Ishikawa (cell line): ENCODE measurements around the gene DGKG.
A peak's percentile ranks its signal among the peaks of the same experiment; 100 is the strongest.

ENCODE experiments used
- CEBPB ChIP-seq: IDR thresholded peaks from 2 replicates; pipeline ENCODE4 v1.6.1; 2012
- CREB1 ChIP-seq: IDR thresholded peaks from 2 replicates; pipeline ENCODE4 v1.6.1; 2012; ENCODE audit warnings: low read depth
- EGR1 ChIP-seq: IDR thresholded peaks from 2 replicates; pipeline ENCODE4 v1.6.1; 2012
- EP300 ChIP-seq: IDR thresholded peaks from 2 replicates; pipeline ENCODE4 v1.6.1; 2012; ENCODE audit warnings: borderline replicate concordance
- FOXM1 ChIP-seq: IDR thresholded peaks from 2 replicates; pipeline ENCODE4 v1.6.1; 2012; ENCODE audit warnings: low read depth, borderline replicate concordance
- NFIC ChIP-seq: IDR thresholded peaks from 2 replicates; pipeline ENCODE4 v1.6.1; 2012
- RAD21 ChIP-seq: IDR thresholded peaks from 2 replicates; pipeline ENCODE4 v1.6.1; 2012; ENCODE audit warnings: low read depth
- REST ChIP-seq: IDR thresholded peaks from 2 replicates; pipeline ENCODE4 v1.6.1; 2012; ENCODE audit warnings: low read depth, mild to moderate bottlenecking
- TAF1 ChIP-seq: IDR thresholded peaks from 2 replicates; pipeline ENCODE4 v1.6.1; 2012; ENCODE audit warnings: low read depth, mild to moderate bottlenecking
- TCF12 ChIP-seq: IDR thresholded peaks from 2 replicates; pipeline ENCODE4 v1.6.1; 2012; ENCODE audit warnings: low read depth
- TEAD4 ChIP-seq: IDR thresholded peaks from 2 replicates; pipeline ENCODE4 v1.6.1; 2012
- YY1 ChIP-seq: IDR thresholded peaks from 2 replicates; pipeline ENCODE4 v1.6.1; 2012; ENCODE audit warnings: low read depth
- ZBTB7A ChIP-seq: IDR thresholded peaks from 2 replicates; pipeline ENCODE4 v1.6.1; 2012; ENCODE audit warnings: low read depth
- TF ChIP-seq, protein P1 (sequence below): IDR thresholded peaks from 2 replicates; pipeline ENCODE4 v1.6.1; 2012
- TF ChIP-seq, protein P2 (sequence below): IDR thresholded peaks from 2 replicates; pipeline ENCODE4 v1.6.1; 2012

Gene DGKG

GRCh38 chr3:186303965-186304364 is 58.1 kb downstream of the DGKG start:
- TF ChIP-seq TAF1: no peak
- no peak for TF ChIP-seq EGR1
- no peak for TF ChIP-seq CEBPB
- TF ChIP-seq FOXM1: no peak
- TF ChIP-seq RAD21: no peak
- TF ChIP-seq, protein P1, sequence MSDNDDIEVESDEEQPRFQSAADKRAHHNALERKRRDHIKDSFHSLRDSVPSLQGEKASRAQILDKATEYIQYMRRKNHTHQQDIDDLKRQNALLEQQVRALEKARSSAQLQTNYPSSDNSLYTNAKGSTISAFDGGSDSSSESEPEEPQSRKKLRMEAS: no peak
- no peak for TF ChIP-seq CREB1
- TF ChIP-seq NFIC: no peak
- TF ChIP-seq ZBTB7A: no peak
- no peak for TF ChIP-seq REST
- TF ChIP-seq EP300: no peak
- TF ChIP-seq YY1: no peak
- no peak for TF ChIP-seq TCF12
- TF ChIP-seq TEAD4: no peak
- TF ChIP-seq, protein P2, sequence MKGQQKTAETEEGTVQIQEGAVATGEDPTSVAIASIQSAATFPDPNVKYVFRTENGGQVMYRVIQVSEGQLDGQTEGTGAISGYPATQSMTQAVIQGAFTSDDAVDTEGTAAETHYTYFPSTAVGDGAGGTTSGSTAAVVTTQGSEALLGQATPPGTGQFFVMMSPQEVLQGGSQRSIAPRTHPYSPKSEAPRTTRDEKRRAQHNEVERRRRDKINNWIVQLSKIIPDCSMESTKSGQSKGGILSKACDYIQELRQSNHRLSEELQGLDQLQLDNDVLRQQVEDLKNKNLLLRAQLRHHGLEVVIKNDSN: no peak

GRCh38 chr3:186299327-186299726 is 62.7 kb downstream of the DGKG start:
- TF ChIP-seq REST (peak; percentile 36; the same call in 1 of the 2 replicates), EGR1 (no peak), FOXM1 (no peak), TCF12 (no peak), TEAD4 (no peak)

- TF ChIP-seq, protein P2: no peak
- no peak for TF ChIP-seq TCF12
- TF ChIP-seq TAF1: no peak
- no peak for TF ChIP-seq CREB1
- TF ChIP-seq YY1: no peak
- no peak for TF ChIP-seq RAD21
- no peak for TF ChIP-seq REST
- no peak for TF ChIP-seq EP300
- no peak for TF ChIP-seq FOXM1
- TF ChIP-seq NFIC: no peak
- no peak for TF ChIP-seq ZBTB7A
- no peak for TF ChIP-seq TEAD4
These were observed 63.2 kb downstream of the DGKG start for GRCh38 chr3:186298876-186299275.

GRCh38 chr3:186290796-186291195 is 71.2 kb downstream of the DGKG start:
- TF ChIP-seq EGR1: no peak
- TF ChIP-seq NFIC: no peak
- TF ChIP-seq, protein P2: no peak
- TF ChIP-seq, protein P1: no peak
- no peak for TF ChIP-seq TAF1
- no peak for TF ChIP-seq REST
- TF ChIP-seq TCF12: no peak
- no peak for TF ChIP-seq TEAD4
- no peak for TF ChIP-seq ZBTB7A
- TF ChIP-seq EP300: no peak
- no peak for TF ChIP-seq CEBPB
- no peak for TF ChIP-seq RAD21
- TF ChIP-seq FOXM1: no peak
- no peak for TF ChIP-seq YY1
- TF ChIP-seq CREB1: no peak
